Tibial nerve (tissue), 4 donors: ENCODE measurements around the gene TAF12. TPM values are rescaled to one million over a fixed set of nuclear protein-coding genes. Genes with fewer than 3 reads are reported as not detected.
"Not testable (repeated sequence)": the region's sequence is repeated elsewhere in the genome, so short reads cannot be mapped to it uniquely, and the experiment has no call there.

Source experiments
- DNase-seq, 2 donors: peaks; one replicate each; pipeline ENCODE4 v3.0.0-alpha.2; 2019; ENCODE audit warnings: low spot score in 2 of 2
- H3K27ac ChIP-seq, 4 donors: fragments of 200-600 bp; sonication (generic) in 3 of 4; one replicate each; pipeline ENCODE4 v1.5.1; 2017 to 2019; ENCODE audit warnings: mild to moderate bottlenecking in 1 of 4
- H3K27me3 ChIP-seq, 2 donors: fragments of 200-600 bp; sonication (generic) in 1 of 2; one replicate each; pipeline versions ENCODE4 v1.5.1 to v1.6.0; 2017 to 2019
- H3K36me3 ChIP-seq, 3 donors: fragments of 200-600 bp; sonication (generic); one replicate each; pipeline ENCODE4 v1.5.1; 2018 to 2019
- H3K4me1 ChIP-seq, 4 donors: fragments of 200-600 bp; sonication (generic) in 3 of 4; one replicate each; pipeline ENCODE4 v1.5.1; 2017 to 2019
- H3K4me3 ChIP-seq, 4 donors: fragments of 200-600 bp; sonication (generic) in 3 of 4; one replicate each; pipeline ENCODE4 v1.5.1; 2017 to 2019; ENCODE audit warnings: mild to moderate bottlenecking in 1 of 4, moderate library complexity in 1 of 4
- H3K9me3 ChIP-seq, 4 donors: fragments of 200-600 bp; sonication (generic) in 3 of 4; one replicate each; pipeline ENCODE4 v1.5.1; 2017 to 2019
- EP300 ChIP-seq, 2 donors: sonication (generic); formaldehyde crosslinking; IDR thresholded peaks; one replicate each; pipeline ENCODE4 v1.6.1; 2017; ENCODE audit warnings: antibody characterized with exemption in 2 of 2, mild to moderate bottlenecking in 1 of 2
- POLR2A ChIP-seq, 2 donors: fragments of 450-650 bp; IDR thresholded peaks; one replicate each; pipeline ENCODE4 v1.6.1; 2017; ENCODE audit warnings: antibody characterized with exemption in 2 of 2, mild to moderate bottlenecking in 2 of 2, moderate library complexity in 2 of 2
- WGBS, 2 donors: methylation state at CpG; one replicate each; pipeline ENCODE4 v1.1.5; 2018; 5-methylcytosine and 5-hydroxymethylcytosine counted together
- total RNA-seq, 4 donors: library from RNA; depleted of rRNA; stranded (reverse); fragments of >200 nt; gene quantifications; one replicate each; pipeline ENCODE4 v1.1.0, GENCODE V29; 2016
- TF ChIP-seq, protein P1 (sequence below), 5 experiments: fragments of 200-600 bp in 3 of 5; fragments of 450-650 bp in 2 of 5; sonication (generic) in 3 of 5; IDR thresholded peaks; one replicate each; pipeline ENCODE4 v1.5.1; 2016 to 2019; ENCODE audit warnings: antibody characterized with exemption in 5 of 5, mild to moderate bottlenecking in 3 of 5, moderate library complexity in 2 of 5

Gene TAF12
- total RNA-seq, 4 donors from 2014 or later: 14.3 to 25.8 (median 24.0) TPM

GRCh38 chr1:28578696-28579218 is 64.1 kb downstream of the TAF12 start:
- Histone ChIP-seq H3K36me3 (peaks cover 0 to 65% (median 24%) of the 10 kb centered on the region in 3 donors), H3K4me1 (peaks cover 0 to 35% (median 8%) of the 10 kb centered on the region in 4 donors), H3K27ac (no peak overlapping the region), H3K4me3 (no peak overlapping the region), H3K9me3 (no peaks in the 10 kb centered on the region), H3K27me3 (no peaks in the 10 kb centered on the region)
- TF ChIP-seq POLR2A (IDR thresholded peaks at IDR 0.05) (no peak), EP300 (IDR thresholded peaks at IDR 0.05) (no peak)
- TF ChIP-seq, protein P1, sequence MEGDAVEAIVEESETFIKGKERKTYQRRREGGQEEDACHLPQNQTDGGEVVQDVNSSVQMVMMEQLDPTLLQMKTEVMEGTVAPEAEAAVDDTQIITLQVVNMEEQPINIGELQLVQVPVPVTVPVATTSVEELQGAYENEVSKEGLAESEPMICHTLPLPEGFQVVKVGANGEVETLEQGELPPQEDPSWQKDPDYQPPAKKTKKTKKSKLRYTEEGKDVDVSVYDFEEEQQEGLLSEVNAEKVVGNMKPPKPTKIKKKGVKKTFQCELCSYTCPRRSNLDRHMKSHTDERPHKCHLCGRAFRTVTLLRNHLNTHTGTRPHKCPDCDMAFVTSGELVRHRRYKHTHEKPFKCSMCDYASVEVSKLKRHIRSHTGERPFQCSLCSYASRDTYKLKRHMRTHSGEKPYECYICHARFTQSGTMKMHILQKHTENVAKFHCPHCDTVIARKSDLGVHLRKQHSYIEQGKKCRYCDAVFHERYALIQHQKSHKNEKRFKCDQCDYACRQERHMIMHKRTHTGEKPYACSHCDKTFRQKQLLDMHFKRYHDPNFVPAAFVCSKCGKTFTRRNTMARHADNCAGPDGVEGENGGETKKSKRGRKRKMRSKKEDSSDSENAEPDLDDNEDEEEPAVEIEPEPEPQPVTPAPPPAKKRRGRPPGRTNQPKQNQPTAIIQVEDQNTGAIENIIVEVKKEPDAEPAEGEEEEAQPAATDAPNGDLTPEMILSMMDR (IDR thresholded peaks at IDR 0.05): no peak
- DNase-seq: no peak
- 66 to 75% methylated on average over 6 of the region's 6 CpGs for WGBS, 2 donors

DNA sequence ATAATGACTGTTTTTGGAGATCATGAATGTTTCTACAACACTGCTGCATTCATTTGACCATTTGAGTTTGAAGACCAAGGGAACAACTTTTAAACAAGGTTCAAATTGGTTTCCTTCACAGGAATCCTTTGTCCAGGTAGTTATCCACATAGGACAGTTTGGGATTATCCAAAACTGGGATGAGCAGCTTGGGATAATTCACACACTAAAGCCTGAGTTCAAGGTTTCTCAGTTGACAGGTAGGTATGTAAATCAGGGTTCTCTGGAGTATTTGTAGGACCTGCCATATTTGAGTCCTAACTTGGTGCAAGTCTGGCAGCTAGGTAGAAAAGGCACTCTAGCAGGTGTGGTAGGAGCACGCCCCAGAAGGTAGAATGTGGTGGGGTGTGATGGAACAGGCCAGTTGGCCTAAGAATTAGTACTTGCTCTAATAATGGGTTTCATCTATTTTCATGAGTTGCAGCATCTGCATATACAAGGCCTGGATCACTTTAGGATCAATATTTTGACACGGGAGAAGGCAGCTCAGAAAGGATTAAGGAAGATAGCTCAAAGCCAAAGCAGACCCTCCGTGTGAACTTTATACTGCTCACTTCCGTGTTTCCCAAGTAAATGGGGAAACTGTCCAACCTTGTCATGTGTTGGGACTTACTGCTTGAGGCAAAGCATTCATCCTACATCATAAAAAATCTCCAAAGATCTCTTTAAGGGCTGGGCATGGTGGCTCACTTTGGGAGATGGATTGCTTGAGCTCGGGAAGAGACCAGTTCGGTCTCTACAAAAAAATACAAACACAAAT is 64.9 kb downstream of the TAF12 start:
- no peaks in the 10 kb centered on the region for H3K9me3 ChIP-seq
- peaks cover 0 to 33% (median 8%) of the 10 kb centered on the region in 4 donors for H3K4me1 ChIP-seq
- 73 to 74% methylated on average over 6 of the region's 6 CpGs for WGBS, 2 donors
- DNase-seq: no peak
- TF ChIP-seq POLR2A (IDR thresholded peaks at IDR 0.05): no peak
- TF ChIP-seq, protein P1 (IDR thresholded peaks at IDR 0.05): no peak
- no peak for TF ChIP-seq EP300 (IDR thresholded peaks at IDR 0.05)
- H3K36me3 ChIP-seq: peaks cover 0 to 73% (median 30%) of the 10 kb centered on the region in 3 donors
- no peak overlapping the region for H3K4me3 ChIP-seq
- no peak overlapping the region for H3K27ac ChIP-seq
- H3K27me3 ChIP-seq: no peaks in the 10 kb centered on the region

DNA sequence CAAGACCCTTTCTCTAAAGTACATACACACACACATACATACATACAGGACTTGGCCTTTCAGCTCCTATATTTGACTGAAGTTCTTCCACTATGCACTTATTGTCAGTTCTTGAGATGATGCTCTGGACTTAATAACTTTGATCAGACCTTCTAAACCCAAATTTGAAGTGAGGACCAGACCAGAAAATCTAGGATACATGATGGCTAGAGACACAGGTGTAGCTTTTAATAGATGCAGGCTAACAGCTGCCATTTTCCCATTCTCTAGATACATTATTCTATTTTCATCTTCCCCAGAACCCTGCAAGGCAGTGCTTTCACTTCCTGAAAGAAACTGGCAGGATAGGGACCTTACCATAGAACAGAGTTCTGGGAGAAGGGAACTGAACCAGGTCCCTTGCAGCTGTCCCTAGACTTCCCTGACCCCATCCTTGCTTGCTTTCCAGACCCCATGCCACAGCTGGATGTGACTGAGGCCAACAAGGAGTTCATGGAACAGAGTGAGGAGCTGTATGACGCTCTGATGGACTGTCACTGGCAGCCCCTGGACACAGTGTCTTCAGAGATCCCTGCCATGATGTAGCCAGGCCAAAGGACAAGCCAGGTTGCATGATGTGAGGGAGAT is 65.7 kb downstream of the TAF12 start:
- DNase-seq: no peak
- Histone ChIP-seq H3K27ac (no peak overlapping the region), H3K4me1 (peaks cover 0 to 25% (median 8%) of the 10 kb centered on the region in 4 donors), H3K27me3 (no peaks in the 10 kb centered on the region), H3K36me3 (peaks cover 0 to 81% (median 30%) of the 10 kb centered on the region in 3 donors), H3K4me3 (no peak overlapping the region), H3K9me3 (no peaks in the 10 kb centered on the region)
- WGBS, 2 donors: 83 to 88% methylated on average over 1 of the region's 1 CpG
- TF ChIP-seq EP300 (IDR thresholded peaks at IDR 0.05) (no peak), POLR2A (IDR thresholded peaks at IDR 0.05) (no peak)
- TF ChIP-seq, protein P1 (IDR thresholded peaks at IDR 0.05): no peak

DNA sequence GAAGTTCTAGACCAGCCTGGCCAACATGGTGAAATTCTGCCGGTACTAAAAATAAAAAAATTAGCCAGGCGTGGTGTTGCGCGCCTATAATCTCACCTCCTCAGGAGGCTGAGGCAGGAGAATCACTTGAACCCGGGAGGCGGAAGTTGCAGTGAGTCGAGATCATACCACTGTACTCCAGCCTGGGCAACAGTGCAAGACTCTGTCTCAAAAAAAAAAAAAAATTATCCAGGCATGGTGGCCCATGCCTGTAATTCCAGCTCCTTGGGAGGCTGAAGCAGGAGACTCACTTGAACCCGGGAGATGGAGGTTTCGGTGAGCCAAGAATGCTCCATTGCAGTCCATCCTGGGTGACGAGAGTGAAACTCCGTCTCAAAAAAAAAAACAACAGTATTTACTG is 69.3 kb downstream of the TAF12 start:
- 96% methylated on average over 11 of the region's 11 CpGs for WGBS, 2 donors
- Histone ChIP-seq H3K27me3 (no peaks in the 10 kb centered on the region), H3K27ac (no peak overlapping the region), H3K4me1 (no peaks in the 10 kb centered on the region), H3K36me3 (peaks cover 0 to 100% (median 33%) of the 10 kb centered on the region in 3 donors), H3K9me3 (no peaks in the 10 kb centered on the region), H3K4me3 (no peak overlapping the region)
- DNase-seq: no peak
- TF ChIP-seq, protein P1 (IDR thresholded peaks at IDR 0.05): no peak
- no peak for TF ChIP-seq EP300 (IDR thresholded peaks at IDR 0.05)
- TF ChIP-seq POLR2A (IDR thresholded peaks at IDR 0.05): no peak

DNA sequence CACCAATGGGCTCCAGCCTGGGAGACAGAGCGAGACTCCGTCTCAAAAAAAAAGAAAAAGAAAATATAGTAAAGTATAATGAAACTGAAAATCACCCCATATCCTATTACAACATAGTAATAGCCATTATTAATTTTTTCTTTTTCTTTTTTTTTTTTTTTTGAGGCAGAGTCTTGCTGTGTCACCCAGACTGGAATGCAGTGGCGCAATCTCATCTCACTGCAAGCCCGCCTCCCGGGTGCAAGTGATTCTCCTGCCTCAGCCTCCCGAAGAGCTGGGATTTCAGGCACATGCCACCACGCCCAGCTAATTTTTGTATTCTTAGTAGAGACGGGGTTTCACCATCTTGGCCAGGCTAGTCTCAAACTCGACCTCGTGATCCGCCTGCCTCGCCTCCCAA is 70.0 kb downstream of the TAF12 start:
- peaks cover 0 to 100% (median 32%) of the 10 kb centered on the region in 3 donors for H3K36me3 ChIP-seq
- WGBS, 2 donors: 90 to 92% methylated on average over 12 of the region's 12 CpGs
- not testable (repeated sequence) for DNase-seq

More for the DNA sequence above, 70.0 kb downstream of the TAF12 start:
- H3K9me3 ChIP-seq, H3K4me3 ChIP-seq, H3K4me1 ChIP-seq, H3K27me3 ChIP-seq, H3K27ac ChIP-seq: not testable (repeated sequence)
